K562 (cell line): ENCODE measurements around the gene RALGAPB. TPM values are rescaled to one million over a fixed set of nuclear protein-coding genes. Genes with fewer than 3 reads are reported as not detected.

ENCODE experiments used
- ARHGAP35 ChIP-seq: fragments of 450-650 bp; IDR thresholded peaks from 2 replicates; pipeline ENCODE4 v1.6.1; 2018; ENCODE audit not compliant: partially characterized antibody
- CREB3 ChIP-seq: fragments of 450-650 bp; conservative IDR thresholded peaks from 2 replicates; pipeline ENCODE4 v1.6.1; 2016; ENCODE audit warnings: missing genetic modification characterization, low read depth, mild to moderate bottlenecking, missing compliant biosample characterization, moderate library complexity
- FOXM1 ChIP-seq, 2 experiments: fragments of 450-650 bp in 1 of 2; sonication (generic) in 1 of 2; formaldehyde crosslinking in 1 of 2; IDR thresholded peaks; 2 replicates each; pipeline versions ENCODE4 v1.6.1 to v1.9.0; 2017 to 2022; ENCODE audit warnings: low read depth in 2 of 2, mild to moderate bottlenecking in 2 of 2, missing genetic modification reagents in 1 of 2, moderate library complexity in 1 of 2
- ILF3 ChIP-seq: fragments of 450-650 bp; IDR thresholded peaks from 2 replicates; pipeline ENCODE4 v1.6.1; 2018; ENCODE audit warnings: antibody characterized with exemption, mild to moderate bottlenecking, moderate library complexity, borderline replicate concordance
- MECOM ChIP-seq: fragments of 250-450 bp; sonication (Bioruptor Pico); IDR thresholded peaks from 2 replicates; pipeline ENCODE4 v1.8.0; 2022; ENCODE audit warnings: inconsistent platforms
- POLR2AphosphoS5 ChIP-seq: IDR thresholded peaks from 2 replicates; pipeline ENCODE4 v1.6.1; 2011; ENCODE audit warnings: mild to moderate bottlenecking, low read depth, low read length, moderate library complexity; ENCODE audit not compliant: control insufficient read depth, insufficient read depth
- PPARD ChIP-seq: fragments of 250-450 bp; sonication (Bioruptor Pico); IDR thresholded peaks from 2 replicates; pipeline ENCODE4 v1.8.0; 2022; ENCODE audit warnings: inconsistent platforms, mild to moderate bottlenecking, moderate library complexity
- RBM22 ChIP-seq: fragments of 200-400 bp; formaldehyde crosslinking; IDR thresholded peaks from 2 replicates; pipeline ENCODE4 v1.6.1; 2018; ENCODE audit warnings: low read length, low read depth; ENCODE audit not compliant: poor library complexity, severe bottlenecking
- SRSF1 ChIP-seq: fragments of 200-400 bp; formaldehyde crosslinking; IDR thresholded peaks from 2 replicates; pipeline ENCODE4 v1.6.1; 2017; ENCODE audit warnings: mild to moderate bottlenecking, low read depth, low read length, moderate library complexity
- TAF1 ChIP-seq: IDR thresholded peaks from 2 replicates; pipeline ENCODE4 v1.6.1; 2011; ENCODE audit warnings: mild to moderate bottlenecking, low read length, moderate library complexity; ENCODE audit not compliant: insufficient read depth, control insufficient read depth, severe bottlenecking; ENCODE audit errors: extremely low read depth
- ZKSCAN8 ChIP-seq: fragments of 200-800 bp; sonication (Bioruptor generic); IDR thresholded peaks from 2 replicates; pipeline ENCODE4 v1.6.1; 2016; ENCODE audit warnings: missing genetic modification characterization, missing compliant biosample characterization
- ZNF143 ChIP-seq: sonication (generic); formaldehyde crosslinking; IDR thresholded peaks from 2 replicates; pipeline ENCODE4 v1.9.0; 2022; ENCODE audit warnings: mild to moderate bottlenecking, missing genetic modification reagents
- ZNF212 ChIP-seq: fragments of 450-650 bp; formaldehyde crosslinking; IDR thresholded peaks from 2 replicates; pipeline ENCODE4 v1.4.0; 2020; ENCODE audit warnings: mild to moderate bottlenecking
- ZNF274 ChIP-seq: IDR thresholded peaks from 2 replicates; pipeline ENCODE4 v1.6.1; 2011; ENCODE audit warnings: low read depth, mild to moderate bottlenecking, low read length, moderate library complexity, borderline replicate concordance
- ZNF316 ChIP-seq: fragments of 450-650 bp; IDR thresholded peaks from 2 replicates; pipeline ENCODE4 v1.6.1; 2016
- ZSCAN29 ChIP-seq: fragments of 450-650 bp; IDR thresholded peaks from 2 replicates; pipeline ENCODE4 v1.6.1; 2017
- polyA plus RNA-seq, 8 experiments: library from polyadenylated mRNA; depleted of rRNA in 4 of 8; stranded (reverse) in 5 of 8; unstranded in 3 of 8; fragments of >200 nt; fragmentation: Nextera tagmentation in 2 of 8; fragmentation: Illumina TruSeq in 1 of 8; extraction: Ambion mirVana in 2 of 8; extraction: Trizol in 1 of 8; gene quantifications; 2 replicates each; pipeline versions ENCODE4 v1.2.1 to v1.2.3, GENCODE V29; 2011 to 2014; ENCODE audit warnings: inconsistent platforms in 1 of 8, missing spikeins in 1 of 8
- total RNA-seq, 7 experiments: library from RNA; depleted of rRNA in 6 of 7; stranded (reverse); fragments of >200 nt in 6 of 7; fragmentation: Illumina TruSeq in 2 of 7; extraction: Trizol in 2 of 7; gene quantifications; 2 replicates each; pipeline versions ENCODE4 v1.2.1 to v1.2.3, GENCODE V29; 2011 to 2021; ENCODE audit warnings: low replicate concordance in 1 of 7
- TF ChIP-seq, protein P1 (sequence below): fragments of 250-450 bp; sonication (Bioruptor Pico); IDR thresholded peaks from 2 replicates; pipeline ENCODE4 v1.5.0; 2021
- TF ChIP-seq, protein P2 (sequence below): sonication (generic); formaldehyde crosslinking; IDR thresholded peaks from 2 replicates; pipeline ENCODE4 v1.8.1; 2023; ENCODE audit warnings: mild to moderate bottlenecking, missing genetic modification reagents
- TF ChIP-seq, protein P3 (sequence below): fragments of 250-450 bp; sonication (Bioruptor Pico); IDR thresholded peaks from 2 replicates; pipeline ENCODE4 v1.4.0; 2020; ENCODE audit warnings: borderline replicate concordance

RALGAPB gene
- total and polyA plus RNA-seq, 9 of the 15 experiments (the other 6 are each of a cell fraction or from before 2014, with no cell fraction given) = 4.3 to 25.6 (median 13.6) TPM

DNA sequence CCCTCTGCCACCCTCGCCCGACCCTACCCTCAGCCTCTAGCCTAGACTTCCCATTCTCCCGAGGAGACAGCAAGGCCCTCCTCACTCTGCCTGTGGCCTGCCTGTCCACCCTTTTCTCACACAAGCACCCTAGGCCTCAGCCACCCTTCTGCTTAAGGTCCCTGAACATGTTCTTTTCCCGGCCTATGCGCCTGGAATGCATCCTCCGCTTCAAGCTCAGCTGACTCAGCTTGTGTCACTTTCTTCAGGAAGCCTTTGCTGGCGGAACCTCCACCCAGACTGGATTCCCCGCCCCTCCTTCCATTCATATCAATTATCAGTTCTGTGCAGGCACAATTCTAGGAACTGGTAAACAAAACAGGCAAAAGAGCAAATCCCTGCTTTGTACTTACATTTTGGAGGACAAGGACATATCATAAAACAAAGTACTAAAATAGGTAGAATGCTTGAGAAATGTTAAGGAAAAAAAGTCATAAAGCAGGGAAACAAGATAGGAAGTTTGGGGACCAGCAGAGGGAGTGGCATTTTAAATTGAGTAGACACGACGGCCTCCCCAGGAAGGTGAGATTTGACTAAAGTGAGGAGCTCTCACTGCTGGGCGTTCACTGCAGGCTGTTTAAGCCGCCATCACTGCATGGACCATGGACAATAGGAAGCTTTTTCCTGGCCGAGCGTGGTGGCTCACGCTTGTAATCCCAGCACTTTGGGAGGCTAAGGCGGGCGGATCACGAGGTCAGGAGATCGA, 19.6 kb upstream of the RALGAPB start (continued):
- no peak for TF ChIP-seq CREB3 (tag)
- peak; percentile 57 for TF ChIP-seq FOXM1 (IDR thresholded peaks at IDR 0.05; ENCODE audit: low read depth)
- TF ChIP-seq FOXM1 (CRISPR knock-in tag; IDR thresholded peaks at IDR 0.05; ENCODE audit: low read depth) = no peak
- TF ChIP-seq, protein P1, sequence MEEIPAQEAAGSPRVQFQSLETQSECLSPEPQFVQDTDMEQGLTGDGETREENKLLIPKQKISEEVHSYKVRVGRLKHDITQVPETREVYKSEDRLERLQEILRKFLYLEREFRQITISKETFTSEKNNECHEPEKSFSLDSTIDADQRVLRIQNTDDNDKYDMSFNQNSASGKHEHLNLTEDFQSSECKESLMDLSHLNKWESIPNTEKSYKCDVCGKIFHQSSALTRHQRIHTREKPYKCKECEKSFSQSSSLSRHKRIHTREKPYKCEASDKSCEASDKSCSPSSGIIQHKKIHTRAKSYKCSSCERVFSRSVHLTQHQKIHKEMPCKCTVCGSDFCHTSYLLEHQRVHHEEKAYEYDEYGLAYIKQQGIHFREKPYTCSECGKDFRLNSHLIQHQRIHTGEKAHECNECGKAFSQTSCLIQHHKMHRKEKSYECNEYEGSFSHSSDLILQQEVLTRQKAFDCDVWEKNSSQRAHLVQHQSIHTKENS (CRISPR knock-in tag) = no peak
- no peak for TF ChIP-seq ILF3
- no peak for TF ChIP-seq ARHGAP35
- TF ChIP-seq TAF1 = peak; percentile 16
- no peak for TF ChIP-seq ZKSCAN8 (CRISPR knock-in tag)
- TF ChIP-seq ZNF316 = peak; percentile 97
- no peak for TF ChIP-seq SRSF1
- TF ChIP-seq ZNF212 (CRISPR knock-in tag) = no peak
- no peak for TF ChIP-seq ZNF274
- TF ChIP-seq ZNF143 (CRISPR knock-in tag) = no peak
- TF ChIP-seq, protein P2, sequence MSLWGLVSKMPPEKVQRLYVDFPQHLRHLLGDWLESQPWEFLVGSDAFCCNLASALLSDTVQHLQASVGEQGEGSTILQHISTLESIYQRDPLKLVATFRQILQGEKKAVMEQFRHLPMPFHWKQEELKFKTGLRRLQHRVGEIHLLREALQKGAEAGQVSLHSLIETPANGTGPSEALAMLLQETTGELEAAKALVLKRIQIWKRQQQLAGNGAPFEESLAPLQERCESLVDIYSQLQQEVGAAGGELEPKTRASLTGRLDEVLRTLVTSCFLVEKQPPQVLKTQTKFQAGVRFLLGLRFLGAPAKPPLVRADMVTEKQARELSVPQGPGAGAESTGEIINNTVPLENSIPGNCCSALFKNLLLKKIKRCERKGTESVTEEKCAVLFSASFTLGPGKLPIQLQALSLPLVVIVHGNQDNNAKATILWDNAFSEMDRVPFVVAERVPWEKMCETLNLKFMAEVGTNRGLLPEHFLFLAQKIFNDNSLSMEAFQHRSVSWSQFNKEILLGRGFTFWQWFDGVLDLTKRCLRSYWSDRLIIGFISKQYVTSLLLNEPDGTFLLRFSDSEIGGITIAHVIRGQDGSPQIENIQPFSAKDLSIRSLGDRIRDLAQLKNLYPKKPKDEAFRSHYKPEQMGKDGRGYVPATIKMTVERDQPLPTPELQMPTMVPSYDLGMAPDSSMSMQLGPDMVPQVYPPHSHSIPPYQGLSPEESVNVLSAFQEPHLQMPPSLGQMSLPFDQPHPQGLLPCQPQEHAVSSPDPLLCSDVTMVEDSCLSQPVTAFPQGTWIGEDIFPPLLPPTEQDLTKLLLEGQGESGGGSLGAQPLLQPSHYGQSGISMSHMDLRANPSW (CRISPR knock-in tag) = no peak
- TF ChIP-seq, protein P3, sequence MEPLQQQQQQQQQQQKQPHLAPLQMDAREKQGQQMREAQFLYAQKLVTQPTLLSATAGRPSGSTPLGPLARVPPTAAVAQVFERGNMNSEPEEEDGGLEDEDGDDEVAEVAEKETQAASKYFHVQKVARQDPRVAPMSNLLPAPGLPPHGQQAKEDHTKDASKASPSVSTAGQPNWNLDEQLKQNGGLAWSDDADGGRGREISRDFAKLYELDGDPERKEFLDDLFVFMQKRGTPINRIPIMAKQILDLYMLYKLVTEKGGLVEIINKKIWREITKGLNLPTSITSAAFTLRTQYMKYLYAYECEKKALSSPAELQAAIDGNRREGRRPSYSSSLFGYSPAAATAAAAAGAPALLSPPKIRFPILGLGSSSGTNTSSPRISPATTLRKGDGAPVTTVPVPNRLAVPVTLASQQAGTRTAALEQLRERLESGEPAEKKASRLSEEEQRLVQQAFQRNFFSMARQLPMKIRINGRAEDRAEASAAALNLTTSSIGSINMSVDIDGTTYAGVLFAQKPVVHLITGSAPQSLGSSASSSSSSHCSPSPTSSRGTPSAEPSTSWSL (CRISPR knock-in tag) = no peak
- peak; percentile 69; the same call in 1 of the 2 replicates for TF ChIP-seq POLR2AphosphoS5
- TF ChIP-seq MECOM (CRISPR knock-in tag) = no peak
- no peak for TF ChIP-seq ZSCAN29
- no peak for TF ChIP-seq PPARD (CRISPR knock-in tag)
- TF ChIP-seq RBM22 = no peak
